DLD1 (cell line): ENCODE measurements around the gene PPIP5K2.
"Not testable (repeated sequence)": the region's sequence is repeated elsewhere in the genome, so short reads cannot be mapped to it uniquely, and the experiment has no call there.

ENCODE experiments used
- in situ Hi-C: cut with HindIII; loops from 2 replicates; pipeline ENCODE4 v1.10.0; 2017; ENCODE audit warnings: low sequenced_read_pairs

Gene PPIP5K2

DNA sequence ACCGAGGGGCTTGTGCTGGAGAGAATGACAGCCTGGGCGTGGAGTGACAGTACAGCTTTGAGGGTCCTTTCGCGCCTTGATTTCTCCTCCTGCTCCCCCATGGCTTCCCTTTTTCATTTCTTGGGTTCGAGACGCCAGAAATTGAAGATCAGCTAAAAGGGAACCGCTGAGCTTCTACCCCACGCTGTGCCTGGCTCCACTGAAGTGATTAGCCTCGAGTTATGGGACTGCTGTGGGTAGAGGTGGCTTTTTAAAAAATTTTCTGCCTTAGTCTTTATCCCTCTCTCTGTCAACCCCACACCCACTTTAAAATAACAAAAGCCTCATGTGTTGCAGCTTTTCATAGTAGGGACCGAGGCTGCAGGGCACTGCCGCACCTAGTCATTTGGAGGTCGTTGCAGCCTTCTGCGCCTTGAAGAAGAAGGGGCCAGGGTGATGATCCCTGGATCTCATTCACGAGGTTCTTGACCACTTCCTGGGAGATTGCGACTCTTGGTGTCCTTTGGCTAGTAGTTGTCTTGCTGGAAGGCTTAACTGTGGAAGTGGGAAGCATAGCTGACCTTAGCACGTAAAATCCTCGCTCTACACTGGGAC is 603 bp downstream of the PPIP5K2 start:
- in situ Hi-C loops = no loop called here

DNA sequence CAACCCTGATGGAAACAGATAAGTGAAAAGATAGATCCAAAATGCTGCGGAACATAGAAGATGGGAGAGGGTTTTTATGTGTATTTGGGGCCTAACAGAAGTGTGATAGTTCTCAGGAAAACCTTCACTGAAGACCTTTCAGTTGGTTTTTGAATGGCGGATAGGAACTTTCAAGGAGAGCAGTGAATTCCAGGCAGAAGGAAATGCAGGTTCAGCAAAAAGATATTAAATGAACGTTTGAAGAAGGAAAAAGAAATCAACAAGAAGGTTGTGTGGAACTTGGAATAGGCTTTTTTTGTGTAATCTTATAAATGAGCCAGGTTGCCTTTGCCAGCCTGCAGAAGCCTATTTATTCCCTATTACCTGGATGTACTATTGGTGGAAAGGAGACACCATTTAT is 2.1 kb downstream of the PPIP5K2 start:
- in situ Hi-C loops = no loop called here

DNA sequence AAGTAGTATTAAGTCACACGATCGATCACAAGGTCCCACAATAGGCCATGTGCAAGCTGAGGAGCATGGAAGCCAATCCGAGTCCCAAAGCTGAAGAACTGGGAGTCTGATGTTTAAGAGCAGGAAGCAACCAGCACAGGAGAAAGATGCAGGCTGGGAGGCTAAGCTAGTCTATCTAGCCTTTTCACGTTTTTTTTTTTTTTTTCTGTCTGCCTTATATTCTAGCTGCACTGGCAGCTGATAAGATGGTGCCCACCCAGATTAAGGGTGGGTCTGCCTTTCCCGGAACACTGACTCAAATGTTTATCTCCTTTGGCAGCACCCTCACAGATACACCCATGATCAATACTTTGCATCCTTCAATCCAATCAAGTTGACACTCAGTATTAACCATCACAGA is 6.5 kb downstream of the PPIP5K2 start:
- in situ Hi-C loops = no loop called here

DNA sequence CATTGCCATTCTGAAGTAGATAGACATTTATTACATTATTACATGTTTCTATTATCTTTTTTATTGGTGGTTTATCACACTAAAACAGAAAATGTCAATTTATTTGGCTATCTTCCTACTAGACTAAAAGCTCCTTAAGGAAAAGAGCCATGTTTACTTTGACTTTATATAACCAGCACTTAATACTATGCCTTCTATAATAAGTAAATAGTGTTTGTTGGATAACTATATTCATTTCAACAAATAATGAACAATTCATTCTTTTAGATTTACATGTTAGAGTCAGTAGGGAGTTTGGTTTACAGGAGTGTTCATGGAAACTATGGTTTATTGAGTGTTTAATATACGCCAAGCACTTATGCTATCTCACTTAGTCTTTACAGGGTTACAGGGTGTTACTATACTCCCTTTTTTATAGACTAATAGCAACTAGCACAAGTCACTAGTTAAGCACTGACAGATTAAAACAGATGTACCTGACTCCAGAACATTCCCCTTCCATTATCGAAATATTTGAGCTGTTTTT is 7.3 kb downstream of the PPIP5K2 start:
- in situ Hi-C loops = no loop called here

DNA sequence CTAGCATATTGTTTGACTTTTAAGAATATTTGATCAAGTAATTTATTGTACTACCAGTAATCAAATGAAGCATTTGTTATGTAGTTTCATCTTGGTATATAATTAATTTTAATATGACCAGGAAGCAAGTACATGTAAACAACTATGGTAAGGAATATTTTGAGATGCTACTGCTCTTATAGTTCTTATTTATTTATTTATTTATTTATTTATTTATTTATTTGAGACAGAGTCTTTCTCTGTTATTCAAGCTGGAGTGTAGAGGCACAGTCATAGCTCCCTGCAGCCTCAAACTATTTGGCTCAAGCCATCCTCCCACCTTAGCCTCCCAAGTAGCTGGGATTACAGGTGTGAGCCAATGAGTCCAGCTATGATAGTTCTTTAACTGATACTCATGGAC is 8.1 kb downstream of the PPIP5K2 start:
- in situ Hi-C loops = no loop called here

DNA sequence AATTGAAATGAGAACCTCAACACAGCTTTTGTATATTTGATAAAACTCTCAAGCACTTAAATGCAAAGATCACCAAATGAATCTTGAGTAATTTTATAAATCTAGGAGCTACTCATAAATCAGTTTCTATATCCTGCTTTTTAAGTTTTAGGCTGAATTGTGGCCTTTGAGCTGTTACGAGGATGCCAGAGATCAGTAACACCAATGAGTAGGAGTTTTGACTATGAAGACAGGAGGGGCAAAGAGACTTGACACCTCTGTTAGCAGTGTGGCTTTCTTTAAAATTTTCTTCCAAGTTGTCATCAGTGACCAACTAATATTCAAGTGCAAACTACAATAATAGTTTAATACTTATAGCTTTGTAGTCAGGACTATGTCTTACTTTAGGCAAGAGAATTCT is 12.6 kb downstream of the PPIP5K2 start:
- in situ Hi-C loops = no loop called here

DNA sequence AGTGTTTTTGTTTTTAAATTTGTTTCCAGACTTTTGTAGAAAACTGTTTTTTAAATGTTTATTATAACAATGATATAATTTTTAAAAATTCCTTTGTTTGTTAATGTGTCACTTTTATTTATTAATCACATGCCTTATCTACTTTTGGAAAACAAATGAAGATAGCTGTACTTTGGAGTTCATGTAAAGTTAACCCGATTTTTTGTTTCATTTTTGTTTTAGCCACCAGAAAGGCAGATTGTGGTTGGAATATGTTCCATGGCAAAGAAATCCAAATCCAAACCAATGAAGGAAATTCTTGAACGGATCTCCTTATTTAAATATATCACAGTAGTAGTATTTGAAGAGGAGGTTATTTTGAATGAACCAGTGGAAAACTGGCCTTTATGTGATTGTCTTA is 13.1 kb downstream of the PPIP5K2 start:
- in situ Hi-C loops = no loop called here

DNA sequence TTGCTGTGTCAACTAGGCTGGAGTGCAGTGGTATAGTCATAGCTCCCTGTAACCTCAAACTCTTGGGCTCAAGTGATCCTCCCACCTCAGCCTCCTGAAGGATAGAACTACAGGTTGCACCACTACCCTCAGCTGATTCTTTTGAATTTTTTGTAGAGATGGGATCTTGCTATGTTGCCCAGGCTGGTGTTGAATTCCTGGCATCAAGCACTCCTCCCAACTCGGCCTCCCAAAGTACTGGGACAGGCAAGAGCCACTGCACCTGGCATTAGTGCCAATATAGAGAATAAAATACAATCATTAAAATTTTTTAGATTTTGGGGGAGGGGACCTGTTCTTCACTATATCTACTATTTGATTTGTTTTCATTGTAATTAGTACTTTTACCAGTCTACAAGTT is 15.4 kb downstream of the PPIP5K2 start:
- in situ Hi-C loops = no loop called here

DNA sequence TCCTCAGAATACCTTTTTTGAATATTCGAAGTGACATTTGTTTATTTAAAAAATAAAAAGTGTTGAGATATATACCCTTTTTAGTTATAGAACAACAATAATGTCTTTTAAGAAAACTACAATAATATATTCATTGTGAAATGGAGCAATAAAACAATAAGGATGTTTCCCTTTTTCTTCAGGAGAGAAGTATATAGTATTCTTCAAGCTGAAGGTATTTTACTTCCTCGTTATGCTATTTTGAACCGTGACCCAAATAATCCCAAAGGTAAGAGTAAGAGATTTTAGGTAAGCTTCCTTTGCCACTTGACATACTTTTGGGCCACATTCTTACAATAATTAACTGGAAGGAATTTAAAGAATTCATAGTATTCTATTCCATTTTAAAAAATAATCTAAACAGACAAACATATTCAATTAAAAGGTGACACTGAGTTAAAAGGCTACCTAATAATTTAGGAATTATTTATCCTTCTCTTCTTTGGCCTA is 18.1 kb downstream of the PPIP5K2 start:
- in situ Hi-C loops = no loop called here

DNA sequence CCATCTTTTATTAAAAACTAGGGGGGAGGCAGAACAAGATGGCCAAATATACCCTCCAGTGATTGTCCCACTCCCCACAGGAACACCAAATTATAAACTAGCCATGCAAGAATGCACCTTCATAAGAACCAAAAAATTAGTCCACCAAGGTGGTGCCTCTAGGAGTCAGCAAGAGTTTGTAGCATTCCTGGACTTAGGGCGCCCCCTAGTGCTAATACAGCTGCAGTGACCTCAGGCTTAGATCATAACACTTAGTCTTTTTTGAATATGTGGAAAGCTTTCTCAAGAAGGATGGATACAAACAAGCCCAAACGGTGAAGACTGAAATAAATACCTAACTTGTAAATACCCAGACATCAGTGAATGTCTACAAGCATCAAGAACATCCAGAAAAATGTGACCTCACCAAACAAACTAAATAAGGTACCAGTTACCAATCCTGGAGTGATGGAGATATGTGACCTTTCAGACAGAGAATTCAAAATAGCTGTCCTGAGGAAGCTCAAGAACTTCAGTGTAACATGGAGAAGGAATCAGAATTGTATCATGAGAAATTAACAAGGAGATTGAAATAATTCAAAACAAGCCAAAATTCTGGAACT is 19.3 kb downstream of the PPIP5K2 start:
- in situ Hi-C loops = no loop called here

DNA sequence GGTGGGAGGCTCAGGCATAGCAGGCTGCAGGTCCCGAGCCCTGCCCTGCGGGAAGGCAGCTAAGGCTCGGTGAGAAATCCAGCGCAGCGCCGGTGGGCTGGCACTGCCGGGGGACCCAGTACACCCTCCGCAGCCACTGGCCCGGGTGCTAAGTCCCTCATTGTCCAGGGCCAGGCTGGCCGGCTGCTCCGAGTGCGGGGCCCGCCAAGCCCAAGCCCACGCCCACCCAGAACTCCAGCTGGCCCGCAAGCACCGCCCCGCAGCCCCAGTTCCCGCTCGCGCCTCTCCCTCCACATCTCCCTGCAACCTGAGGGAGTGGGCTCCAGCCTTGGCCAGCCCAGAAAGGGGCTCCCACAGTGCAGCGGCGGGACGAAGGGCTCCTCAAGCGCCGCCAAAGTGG is 22.0 kb downstream of the PPIP5K2 start:
- in situ Hi-C loops = not testable (repeated sequence)

DNA sequence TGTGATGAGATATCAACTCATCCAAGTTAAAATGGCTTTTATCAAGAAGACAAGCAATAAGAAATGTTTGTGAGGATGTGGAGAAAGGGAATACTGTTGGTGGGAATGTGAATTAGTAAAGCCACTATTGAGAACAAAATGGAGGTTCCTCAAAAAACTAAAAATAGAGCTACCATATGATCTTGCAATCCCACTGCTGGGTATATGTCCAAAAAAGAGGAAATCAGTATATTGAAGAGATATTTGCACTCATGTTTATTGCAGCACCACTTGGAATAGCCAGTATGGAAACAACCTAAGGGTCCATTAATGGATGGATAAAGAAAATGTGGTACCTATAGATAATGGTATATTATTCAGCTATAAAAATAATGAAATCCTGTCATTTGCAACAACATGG is 25.1 kb downstream of the PPIP5K2 start:
- in situ Hi-C loops = no loop called here

DNA sequence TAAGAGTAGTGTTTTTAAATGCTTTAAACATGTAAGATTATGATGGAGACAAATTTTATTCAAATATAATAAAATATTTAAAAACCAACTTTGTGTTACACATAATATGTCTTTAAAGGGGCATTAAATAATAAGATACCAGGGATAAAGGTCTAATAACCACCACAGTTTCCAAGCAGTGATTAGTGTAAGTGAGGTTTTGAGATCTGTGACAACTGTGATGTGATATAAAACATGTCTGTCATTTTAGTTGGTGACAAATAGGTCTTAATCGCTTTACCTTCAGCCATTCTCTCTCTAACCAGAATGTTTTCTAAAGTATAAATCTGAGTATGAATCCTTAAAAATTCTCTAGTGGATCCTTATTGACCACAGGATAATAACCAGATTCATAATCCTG is 28.1 kb downstream of the PPIP5K2 start:
- in situ Hi-C loops = no loop called here

DNA sequence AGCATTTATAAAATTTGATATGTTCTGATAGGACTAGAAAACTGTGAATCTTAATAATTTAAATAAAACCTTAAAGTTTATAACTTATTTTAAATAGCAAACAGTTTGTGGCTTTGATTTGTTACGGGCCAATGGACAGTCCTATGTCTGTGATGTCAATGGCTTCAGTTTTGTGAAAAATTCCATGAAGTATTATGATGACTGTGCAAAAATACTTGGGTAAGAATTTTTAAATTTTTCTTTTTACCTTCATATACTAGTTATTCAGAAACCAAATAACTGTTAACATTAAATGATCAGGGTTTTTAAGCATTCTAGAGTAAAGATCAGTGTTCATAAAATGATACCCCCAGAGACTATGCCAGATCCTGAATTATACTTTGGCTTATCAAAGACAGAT is 31.1 kb downstream of the PPIP5K2 start:
- in situ Hi-C loops = no loop called here

DNA sequence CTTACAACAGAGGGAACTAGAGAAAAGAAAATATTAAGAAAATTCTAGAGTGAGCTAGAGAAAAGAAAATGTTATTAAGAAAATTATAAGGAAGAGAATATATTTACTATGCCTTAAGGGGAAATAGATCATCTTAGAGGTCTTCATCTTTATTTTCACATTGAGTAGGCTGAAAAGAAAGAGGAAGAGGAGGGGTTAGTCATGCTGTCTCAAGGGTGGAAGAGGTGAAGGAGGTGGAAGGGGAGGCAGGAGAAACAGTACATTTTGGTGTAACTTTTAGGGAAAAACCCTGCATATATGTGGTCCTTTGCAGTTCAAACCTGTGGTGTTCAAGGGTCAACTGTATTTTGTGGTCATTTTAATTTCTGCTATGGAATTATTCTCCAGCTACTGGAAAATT is 46.6 kb downstream of the PPIP5K2 start:
- in situ Hi-C loops = no loop called here

DNA sequence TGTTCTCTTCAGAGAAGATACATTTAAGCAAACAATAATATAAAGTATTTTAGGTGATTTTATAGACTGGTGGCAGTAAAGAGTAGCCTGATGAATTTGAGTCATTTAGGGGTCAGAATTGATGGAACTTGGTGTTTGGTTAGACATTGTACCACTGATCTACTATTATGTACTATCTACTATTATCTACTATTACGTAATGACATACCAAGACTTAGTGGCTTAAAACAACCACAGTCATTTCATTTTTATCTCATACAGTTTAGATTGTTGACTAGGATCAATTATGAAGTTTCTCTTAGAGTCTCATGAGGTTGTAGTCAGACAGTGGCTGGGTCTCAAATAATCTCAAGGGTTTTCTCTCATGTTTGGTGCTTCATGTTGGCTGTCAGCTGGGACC is 54.0 kb downstream of the PPIP5K2 start:
- in situ Hi-C loops = no loop called here

DNA sequence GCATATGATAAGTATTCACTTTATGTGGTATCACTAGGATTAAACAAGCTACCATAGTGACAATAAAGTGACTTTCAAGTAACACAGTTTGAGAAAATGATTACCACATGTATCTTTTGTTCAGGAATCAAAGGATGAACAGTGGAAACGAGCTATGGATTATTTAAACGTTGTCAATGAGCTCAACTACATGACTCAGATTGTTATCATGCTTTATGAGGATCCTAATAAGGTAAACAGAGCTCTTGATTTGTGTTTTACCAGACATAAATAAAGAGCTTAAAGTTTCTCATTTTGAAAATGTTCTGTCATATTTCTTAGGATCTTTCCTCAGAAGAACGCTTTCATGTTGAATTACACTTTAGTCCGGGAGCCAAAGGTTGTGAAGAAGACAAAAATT is 57.4 kb downstream of the PPIP5K2 start:
- in situ Hi-C loops = no loop called here

DNA sequence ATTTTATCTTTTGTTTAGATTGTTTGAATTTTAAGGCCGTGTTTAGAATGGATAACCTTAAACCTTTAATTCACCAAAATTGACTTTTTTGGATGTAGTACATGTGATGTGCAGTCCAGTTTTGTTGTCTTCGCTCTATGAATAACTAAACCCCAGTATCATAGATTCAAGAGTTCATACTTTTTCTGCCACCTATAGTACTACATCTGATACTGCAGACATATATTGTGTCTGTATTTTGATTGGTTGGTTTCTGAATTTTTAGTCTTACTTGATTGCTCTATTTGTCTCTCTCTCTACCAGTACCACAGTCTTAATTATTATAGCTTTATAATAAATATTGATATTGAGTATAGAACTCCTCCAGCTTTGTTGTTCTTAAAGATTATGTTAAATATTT is 58.1 kb downstream of the PPIP5K2 start:
- in situ Hi-C loops = no loop called here

DNA sequence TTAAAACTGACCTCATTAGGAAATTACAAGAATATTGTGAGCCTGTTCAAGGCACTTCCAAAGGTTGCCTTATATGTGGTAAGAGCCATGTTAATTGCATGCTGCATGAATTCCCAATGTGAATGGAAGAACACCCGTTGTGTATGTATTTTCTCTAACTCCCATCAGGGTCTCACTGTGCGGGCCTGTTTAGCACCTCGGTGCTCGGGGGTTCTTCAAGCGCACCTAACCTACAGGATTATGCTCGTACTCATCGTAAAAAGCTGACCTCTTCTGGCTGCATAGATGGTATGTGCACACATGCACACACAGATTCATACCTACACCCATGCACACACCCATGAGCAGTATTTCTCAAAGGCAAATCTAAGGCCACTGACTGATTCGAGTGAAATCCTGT is 66.1 kb downstream of the PPIP5K2 start:
- in situ Hi-C loops = no loop called here

DNA sequence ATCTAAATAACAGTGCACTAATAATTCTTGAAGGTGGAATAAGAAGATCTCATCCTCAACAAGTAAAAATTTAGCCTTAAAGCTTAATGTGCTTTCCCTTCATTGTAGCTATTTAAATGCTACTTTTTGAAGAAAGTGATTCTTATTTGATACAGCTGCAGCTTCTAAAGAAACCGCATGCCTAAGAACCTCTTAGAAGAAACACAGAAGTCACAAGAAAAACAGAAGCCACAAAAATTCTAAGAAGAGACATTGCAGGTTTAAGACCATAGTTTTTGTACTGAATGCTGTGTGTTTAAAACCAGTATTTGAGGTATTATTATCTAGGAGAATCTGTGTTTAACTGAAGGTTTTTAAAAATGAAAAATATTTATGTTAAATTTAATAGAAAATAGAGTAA is 68.3 kb downstream of the PPIP5K2 start:
- in situ Hi-C loops = no loop called here

DNA sequence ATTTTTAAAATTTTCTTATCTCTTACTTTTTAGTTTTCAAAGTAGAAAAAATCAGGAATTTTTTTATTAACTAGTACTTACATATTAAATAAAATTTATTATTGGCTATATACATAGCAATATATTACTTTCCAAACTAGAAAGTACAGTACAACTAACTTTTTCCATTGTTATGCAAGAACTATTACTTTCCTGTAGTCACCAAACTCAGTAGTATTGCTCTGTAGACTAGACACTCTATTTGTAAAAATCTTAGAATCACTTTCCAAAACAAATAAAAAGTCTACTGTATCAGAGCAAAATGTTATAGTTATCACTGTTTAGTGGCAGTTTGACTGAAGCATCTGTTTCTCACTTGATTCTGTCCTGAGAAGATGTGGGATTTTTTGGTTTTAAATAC is 83.1 kb downstream of the PPIP5K2 start:
- in situ Hi-C loops = no loop called here

DNA sequence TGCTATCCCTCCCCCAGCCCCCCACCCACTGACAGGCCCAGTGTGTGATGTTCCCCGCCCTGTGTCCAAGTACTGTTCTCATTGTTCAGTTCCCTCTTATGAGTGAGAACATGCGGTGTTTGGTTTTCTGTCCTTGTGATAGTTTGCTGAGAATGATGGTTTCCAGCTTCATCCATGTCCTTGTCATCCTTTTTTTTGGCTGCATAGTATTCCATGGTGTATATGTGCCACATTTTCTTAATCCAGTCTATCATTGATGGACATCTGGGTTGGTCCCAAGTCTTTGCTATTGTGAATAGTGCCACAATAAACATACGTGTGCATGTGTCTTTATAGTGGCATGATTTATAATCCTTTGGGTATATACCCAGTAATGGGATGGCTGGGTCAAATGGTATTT is 84.9 kb downstream of the PPIP5K2 start:
- in situ Hi-C loops = not testable (repeated sequence)
